GM12878 (cell line): ENCODE results near the gene CHST15.

Source experiments
- CHD1 ChIP-seq: IDR thresholded peaks from 2 replicates; pipeline ENCODE4 v1.6.1; 2012; ENCODE audit warnings: low read depth, low read length, improper control_type of control experiment
- KAT2A ChIP-seq: conservative IDR thresholded peaks from 2 replicates; pipeline ENCODE4 v1.6.1; 2011; ENCODE audit warnings: low read depth, low read length; ENCODE audit not compliant: control insufficient read depth
- KDM1A ChIP-seq: fragments of 200-600 bp; sonication (generic); IDR thresholded peaks from 2 replicates; pipeline ENCODE4 v1.6.1; 2016; ENCODE audit warnings: borderline replicate concordance
- POLR2A ChIP-seq: IDR thresholded peaks from 2 replicates; pipeline ENCODE4 v1.6.1; 2011; ENCODE audit warnings: low read depth, mild to moderate bottlenecking, low read length
- REST ChIP-seq: IDR thresholded peaks from 2 replicates; pipeline ENCODE4 v1.6.1; 2012; ENCODE audit warnings: mild to moderate bottlenecking, low read depth, low read length
- SP1 ChIP-seq: IDR thresholded peaks from one replicate; pipeline ENCODE4 v1.6.1; 2011; ENCODE audit warnings: low read depth, low read length
- SRF ChIP-seq, 2 experiments: IDR thresholded peaks; 2 replicates each; pipeline ENCODE4 v1.6.1; 2011; ENCODE audit warnings: low read depth in 2 of 2, low read length in 2 of 2, mild to moderate bottlenecking in 1 of 2, moderate library complexity in 1 of 2
- TF ChIP-seq, protein P1 (sequence below), 3 experiments: IDR thresholded peaks in 2 of 3; conservative IDR thresholded peaks in 1 of 3; 2 replicates each; pipeline ENCODE4 v1.5.1; 2011; ENCODE audit warnings: low read depth in 3 of 3, low read length in 3 of 3, mild to moderate bottlenecking in 3 of 3, control low read depth in 2 of 3, moderate library complexity in 2 of 3, inconsistent platforms in 1 of 3, mixed read lengths in 1 of 3; ENCODE audit not compliant: control insufficient read depth in 2 of 3, insufficient read depth in 1 of 3; ENCODE audit errors: extremely low read depth in 1 of 3
- TF ChIP-seq, protein P2 (sequence below): IDR thresholded peaks from 2 replicates; pipeline ENCODE4 v1.6.1; 2012; ENCODE audit warnings: low read depth, low read length, improper control_type of control experiment

- TF ChIP-seq POLR2A (no peak), REST (no peak), KDM1A (no peak), KAT2A (no peak), CHD1 (no peak), SP1 (no peak), SRF (IDR thresholded peaks at IDR 0.05; ENCODE audit: low read depth in 2 of 2, low read length in 2 of 2) (no peak)
- TF ChIP-seq, protein P1, sequence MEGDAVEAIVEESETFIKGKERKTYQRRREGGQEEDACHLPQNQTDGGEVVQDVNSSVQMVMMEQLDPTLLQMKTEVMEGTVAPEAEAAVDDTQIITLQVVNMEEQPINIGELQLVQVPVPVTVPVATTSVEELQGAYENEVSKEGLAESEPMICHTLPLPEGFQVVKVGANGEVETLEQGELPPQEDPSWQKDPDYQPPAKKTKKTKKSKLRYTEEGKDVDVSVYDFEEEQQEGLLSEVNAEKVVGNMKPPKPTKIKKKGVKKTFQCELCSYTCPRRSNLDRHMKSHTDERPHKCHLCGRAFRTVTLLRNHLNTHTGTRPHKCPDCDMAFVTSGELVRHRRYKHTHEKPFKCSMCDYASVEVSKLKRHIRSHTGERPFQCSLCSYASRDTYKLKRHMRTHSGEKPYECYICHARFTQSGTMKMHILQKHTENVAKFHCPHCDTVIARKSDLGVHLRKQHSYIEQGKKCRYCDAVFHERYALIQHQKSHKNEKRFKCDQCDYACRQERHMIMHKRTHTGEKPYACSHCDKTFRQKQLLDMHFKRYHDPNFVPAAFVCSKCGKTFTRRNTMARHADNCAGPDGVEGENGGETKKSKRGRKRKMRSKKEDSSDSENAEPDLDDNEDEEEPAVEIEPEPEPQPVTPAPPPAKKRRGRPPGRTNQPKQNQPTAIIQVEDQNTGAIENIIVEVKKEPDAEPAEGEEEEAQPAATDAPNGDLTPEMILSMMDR (IDR thresholded peaks at IDR 0.05 in 2 of 3, conservative IDR thresholded peaks at IDR 0.05 in 1 of 3; ENCODE audit: control insufficient read depth in 2 of 3, extremely low read depth in 1 of 3, insufficient read depth in 1 of 3, low read depth in 3 of 3, low read length in 3 of 3): no peak
- TF ChIP-seq, protein P2, sequence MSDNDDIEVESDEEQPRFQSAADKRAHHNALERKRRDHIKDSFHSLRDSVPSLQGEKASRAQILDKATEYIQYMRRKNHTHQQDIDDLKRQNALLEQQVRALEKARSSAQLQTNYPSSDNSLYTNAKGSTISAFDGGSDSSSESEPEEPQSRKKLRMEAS: no peak
Observed at GRCh38 chr10:124040451-124041188, 52.8 kb downstream of the CHST15 start.
